ENCODE data around the gene SERBP1.

GRCh38 chr1:67407498-67407897, 22.7 kb downstream of the SERBP1 start:
- TF ChIP-seq CTCF (IDR thresholded peaks at IDR 0.05), result no peak
- TF ChIP-seq EP300 (IDR thresholded peaks at IDR 0.05), result no peak
- no peak for TF ChIP-seq POLR2A (IDR thresholded peaks at IDR 0.05; ENCODE audit: low read depth)
- TF ChIP-seq POLR2AphosphoS5 (IDR thresholded peaks at IDR 0.05), result no peak
